GM19438 (cell line): Measurements from ENCODE around the gene C1QTNF2.
A peak's percentile ranks its signal among the peaks of the same experiment; 100 is the strongest.
"Not testable (repeated sequence)": the region's sequence is repeated elsewhere in the genome, so short reads cannot be mapped to it uniquely, and the experiment has no call there.

ENCODE experiments used
- ATAC-seq: cut with Tn5 transposase; IDR thresholded peaks from one replicate; pipeline ENCODE4 v1.9.1; 2021; ENCODE audit warnings: low read depth; ENCODE audit not compliant: unreplicated experiment

The C1QTNF2 gene

DNA sequence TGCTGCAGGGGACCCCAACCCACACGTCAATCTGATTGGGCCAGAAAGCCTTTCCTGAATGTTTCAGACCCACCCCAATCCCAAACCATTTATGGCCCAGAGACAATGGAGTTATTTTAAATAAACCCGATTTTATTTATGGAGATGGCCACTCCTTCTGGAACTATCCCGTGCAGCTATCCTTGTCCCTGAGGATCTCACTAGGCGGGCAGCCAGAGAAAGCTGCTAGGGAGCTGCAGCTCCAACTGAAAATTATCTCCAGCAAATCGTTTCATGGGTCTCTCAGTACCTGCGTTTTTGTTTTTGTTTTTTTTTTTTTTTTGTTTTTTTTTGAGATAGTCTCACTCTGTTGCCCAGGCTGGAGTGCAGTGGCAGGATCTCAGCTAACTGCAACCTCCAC lies 23.0 kb downstream of the C1QTNF2 start:
- no peak for ATAC-seq

DNA sequence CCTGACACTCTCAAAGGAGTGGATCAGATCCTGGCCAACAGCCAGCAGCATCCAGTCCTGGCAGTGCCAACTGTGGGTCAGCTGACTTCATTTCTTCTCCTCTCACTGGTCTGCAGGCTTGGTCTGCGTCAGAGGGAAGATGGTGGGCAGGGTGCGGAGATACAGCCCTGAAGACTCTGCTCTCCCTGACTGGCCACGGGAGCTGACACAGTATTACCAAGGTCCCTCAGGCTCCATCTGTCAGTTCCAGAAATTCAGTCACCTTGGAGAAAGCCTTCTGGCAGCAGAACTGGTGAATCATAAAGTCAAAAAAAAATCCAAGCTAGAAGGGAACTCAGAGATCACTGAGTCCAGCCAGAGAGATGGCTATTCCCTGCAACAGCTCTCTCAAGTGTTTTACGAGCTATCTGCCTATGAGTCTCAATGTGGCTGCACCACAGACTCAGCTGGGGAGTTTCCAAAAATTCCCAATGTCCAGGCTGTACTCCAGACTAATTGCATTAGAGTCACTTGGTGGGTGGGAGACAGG lies 27.9 kb downstream of the C1QTNF2 start:
- ATAC-seq, result no peak

- ATAC-seq, result no peak
Measured at GRCh38 chr5:160341309-160341870, 29.0 kb downstream of the C1QTNF2 start.

DNA sequence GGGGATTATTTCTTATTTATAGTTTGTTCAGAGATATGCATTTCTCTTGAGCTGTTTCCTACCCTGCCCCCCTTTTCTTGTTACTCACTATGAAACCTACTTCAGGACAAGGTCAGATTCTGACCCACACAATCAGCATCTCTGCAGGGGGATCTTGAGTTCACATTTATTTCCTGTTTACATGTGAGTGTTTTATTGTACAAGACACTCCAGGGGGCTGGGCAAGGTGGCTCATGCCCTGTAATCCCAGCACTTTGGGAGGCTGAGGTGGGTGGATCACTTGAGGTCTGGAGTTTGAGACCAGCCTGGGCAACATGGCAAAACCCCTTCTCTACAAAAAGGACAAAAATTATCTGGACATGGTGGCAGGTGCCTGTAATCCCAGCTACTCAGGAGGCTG lies 29.9 kb downstream of the C1QTNF2 start:
- ATAC-seq, result not testable (repeated sequence)

DNA sequence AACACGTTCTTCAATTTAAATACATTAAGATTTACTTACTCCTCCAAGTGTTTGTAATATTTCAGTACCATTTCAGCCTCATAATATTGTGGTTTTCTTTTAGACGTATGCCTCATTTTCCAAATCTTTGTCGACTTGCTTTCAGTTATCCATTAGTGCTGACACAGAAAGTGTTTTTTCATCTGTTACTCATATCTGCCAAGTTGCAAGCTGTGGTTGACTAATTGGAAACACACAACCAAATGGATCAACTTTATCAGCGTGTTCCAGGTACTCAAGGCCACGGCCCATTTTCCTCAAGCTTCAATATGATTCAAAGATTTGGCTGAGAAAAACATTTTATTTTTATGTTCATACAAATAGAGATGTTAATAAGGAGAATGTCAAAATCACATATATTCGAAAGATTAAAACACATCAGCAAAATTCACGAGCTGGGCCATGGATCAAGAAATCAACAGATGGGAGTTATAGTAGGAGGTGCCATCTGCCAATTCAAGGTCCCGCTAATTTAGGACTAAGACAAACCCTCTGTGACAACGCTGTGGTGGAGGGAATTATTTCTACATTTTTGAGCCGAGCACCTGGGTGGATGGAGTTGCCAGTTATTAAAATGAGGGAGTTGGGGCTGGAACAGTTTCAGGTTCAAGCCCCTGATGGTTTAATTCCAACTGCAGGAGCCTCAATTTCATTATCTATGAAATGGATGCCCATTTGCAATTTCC lies 30.9 kb downstream of the C1QTNF2 start:
- ATAC-seq, result no peak

DNA sequence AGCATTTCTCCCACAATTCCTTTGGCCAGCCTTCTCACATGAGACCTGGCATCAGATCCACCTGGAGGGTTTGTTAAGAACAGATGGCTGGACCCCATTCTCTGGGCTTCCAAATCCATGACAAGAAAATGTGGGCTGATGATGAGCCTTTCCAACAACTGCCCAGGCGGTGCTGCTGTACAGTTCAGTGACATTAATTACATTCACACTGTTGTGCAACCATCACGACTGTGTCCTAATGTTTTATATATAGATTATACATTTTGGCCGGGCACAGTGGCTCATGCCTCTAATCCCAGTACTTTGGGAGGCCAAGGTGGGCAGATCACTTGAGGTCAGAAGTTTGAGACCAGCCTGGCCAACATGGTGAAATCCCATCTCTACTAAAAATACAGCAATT lies 35.7 kb downstream of the C1QTNF2 start:
- not testable (repeated sequence) for ATAC-seq

GRCh38 chr5:160333721-160334120 lies 36.7 kb downstream of the C1QTNF2 start:
- no peak for ATAC-seq

- no peak for ATAC-seq
Measured at GRCh38 chr5:160330212-160330611, 40.2 kb downstream of the C1QTNF2 start.

- no peak for ATAC-seq
Measured at GRCh38 chr5:160327818-160328217, 42.6 kb downstream of the C1QTNF2 start.

- no peak for ATAC-seq
Measured at GRCh38 chr5:160326981-160327380, 43.4 kb downstream of the C1QTNF2 start.

DNA sequence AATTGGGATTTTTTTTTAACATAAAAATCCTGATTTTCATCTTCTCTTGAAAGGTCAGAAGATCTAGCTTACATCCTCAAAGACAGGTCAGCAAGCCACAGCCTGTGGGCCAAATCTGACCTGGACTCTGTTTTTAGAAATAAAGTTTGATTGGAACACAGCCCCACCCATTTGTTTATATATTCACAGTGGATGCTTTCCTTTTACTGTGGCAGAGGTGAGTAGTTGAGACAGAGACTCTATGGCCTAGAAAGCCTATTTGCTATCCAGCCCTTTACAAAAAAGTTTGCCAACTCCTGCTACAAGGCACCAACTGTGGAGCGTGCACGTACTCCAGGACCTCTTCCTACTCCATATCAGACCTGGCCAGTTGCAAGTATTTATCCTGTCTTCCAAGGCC lies 44.7 kb downstream of the C1QTNF2 start:
- no peak for ATAC-seq

DNA sequence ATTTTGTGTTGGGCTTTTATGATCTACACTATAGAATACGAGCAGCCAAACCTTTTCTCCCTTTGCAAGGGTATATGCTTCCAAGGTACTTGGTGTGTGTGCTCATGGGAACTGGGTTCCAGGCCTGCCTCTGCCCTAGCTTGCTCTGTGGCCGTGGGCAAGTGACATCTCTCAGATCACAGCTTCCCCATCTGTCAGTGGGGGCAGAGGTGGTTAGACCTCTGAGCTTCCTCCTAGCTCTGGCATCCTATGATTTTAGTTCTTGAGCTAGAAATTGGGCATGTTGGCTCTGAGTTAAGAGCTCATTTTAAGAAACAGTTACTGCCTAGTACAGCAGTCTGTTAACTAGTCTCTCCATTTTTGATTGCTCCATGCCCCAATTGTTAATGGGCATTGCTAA lies 45.5 kb downstream of the C1QTNF2 start:
- ATAC-seq, result no peak

DNA sequence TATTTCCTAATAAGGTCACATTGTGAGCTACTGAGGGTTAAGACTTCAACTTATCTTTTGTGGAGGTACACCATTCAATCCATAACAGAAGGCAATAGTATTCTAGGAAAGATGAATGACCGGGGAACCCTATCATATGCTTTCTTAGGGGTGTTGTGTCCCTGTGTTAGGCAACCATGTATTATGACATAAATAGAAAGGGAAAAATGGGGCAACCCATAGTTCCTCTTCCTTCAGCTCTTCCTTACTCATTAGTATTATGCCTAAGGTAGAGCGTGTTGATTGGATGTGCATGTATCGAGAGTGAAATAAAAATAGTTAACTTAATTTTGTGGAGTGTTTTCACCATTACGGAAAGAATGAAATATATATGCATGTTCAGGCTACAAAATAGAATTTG lies 52.0 kb downstream of the C1QTNF2 start:
- no peak for ATAC-seq

GRCh38 chr5:160317434-160317833 lies 53.0 kb downstream of the C1QTNF2 start:
- no peak for ATAC-seq

DNA sequence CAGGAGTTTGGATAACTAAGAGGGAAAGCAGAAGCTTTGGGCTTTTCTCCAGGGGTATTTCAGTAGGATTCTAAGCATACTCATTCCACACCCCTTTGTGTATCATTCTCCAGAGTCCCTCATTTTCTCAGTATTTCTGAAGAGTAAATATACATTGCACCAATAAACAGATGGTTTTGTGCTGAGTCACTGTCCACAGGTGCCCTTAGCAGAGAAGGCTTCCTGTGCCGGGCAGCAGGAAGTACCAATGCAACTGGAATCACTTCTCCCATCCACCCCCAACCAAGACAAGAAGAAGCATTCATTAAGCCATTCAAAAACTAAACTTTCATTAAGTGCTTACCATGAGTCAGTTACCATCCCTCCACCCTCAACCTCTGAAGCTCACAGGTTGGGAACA lies 54.5 kb downstream of the C1QTNF2 start:
- no peak for ATAC-seq

- ATAC-seq, result no peak
Measured at GRCh38 chr5:160312960-160313727, 57.3 kb downstream of the C1QTNF2 start.

GRCh38 chr5:160312134-160312959 lies 58.1 kb downstream of the C1QTNF2 start, which contains the start of gene CCNJL:
Gene CCNJL, minus strand, starts transcription at chr5:160312564. Its CDS starts 641 bp downstream, at chr5:160311923.
- ATAC-seq, result peak; percentile 68

DNA sequence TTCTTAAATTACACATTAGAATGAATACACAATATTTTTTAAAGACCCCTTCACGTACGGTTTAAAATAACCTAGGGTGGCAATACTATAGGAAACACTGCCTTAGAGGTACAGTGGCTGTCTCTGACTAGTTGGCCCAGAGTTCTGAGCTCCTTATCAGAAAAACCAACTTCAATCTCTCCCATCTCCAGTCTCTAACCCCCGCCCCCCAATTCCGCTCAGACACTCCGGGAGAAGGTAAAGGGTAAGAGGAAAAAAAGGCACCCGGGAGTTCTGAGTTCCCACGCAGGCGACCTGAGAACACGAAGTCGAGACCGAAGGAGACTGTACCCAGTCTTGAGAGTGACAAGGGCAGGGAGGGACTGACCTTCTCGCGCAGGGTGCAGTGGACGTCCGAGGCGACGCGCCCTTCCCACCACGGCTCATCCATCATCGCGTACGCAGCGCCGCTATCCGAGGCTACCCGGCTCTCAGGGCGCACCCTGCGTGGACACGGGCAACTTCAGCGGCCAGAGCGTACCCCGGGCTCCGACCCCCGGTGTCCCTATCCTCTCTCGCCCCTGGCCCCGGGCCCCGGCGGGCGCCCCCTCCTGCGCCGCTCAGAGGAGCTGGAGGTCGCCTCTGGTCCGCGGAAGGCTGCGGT lies 58.8 kb downstream of the C1QTNF2 start:
- peak; percentile 19 for ATAC-seq

GRCh38 chr5:160310552-160311295 lies 59.7 kb downstream of the C1QTNF2 start:
- ATAC-seq, result no peak
